ENCODE data around the gene TMED4. TPM values are rescaled to one million over a fixed set of nuclear protein-coding genes. Genes with fewer than 3 reads are reported as not detected.

The TMED4 gene
- total and polyA plus RNA-seq, 2 of the 13 experiments (the other 11 are each of a cell fraction or from before 2014, with no cell fraction given) = 81.4 to 109 TPM

GRCh38 chr7:44561962-44562621 is 19.9 kb downstream of the TMED4 start (continued):
- TF ChIP-seq REST (IDR thresholded peaks at IDR 0.05; ENCODE audit: borderline replicate concordance in 1 of 2, low read depth in 1 of 2, low read length in 2 of 2) (no peak), PRPF4 (IDR thresholded peaks at IDR 0.05; ENCODE audit: low read depth, low read length, poor library complexity, severe bottlenecking) (no peak), ZEB1 (IDR thresholded peaks at IDR 0.05; ENCODE audit: insufficient replicate concordance, low read depth) (no peak), NFIC (IDR thresholded peaks at IDR 0.05; ENCODE audit: low read length) (no peak), ZNF496 (CRISPR knock-in tag; IDR thresholded peaks at IDR 0.05; ENCODE audit: insufficient replicate concordance) (no peak), ZBTB10 (CRISPR knock-in tag; IDR thresholded peaks at IDR 0.05; ENCODE audit: borderline replicate concordance) (no peak), TEAD2 (CRISPR knock-in tag; IDR thresholded peaks at IDR 0.05) (no peak), HNRNPH1 (optimal IDR thresholded peaks at IDR 0.05; ENCODE audit: low read depth, low read length) (no peak), ZC3H13 (CRISPR knock-in tag; IDR thresholded peaks at IDR 0.05) (0 out of 2 replicates have a peak, but pooled peaks have one; percentile 43), SRSF4 (IDR thresholded peaks at IDR 0.05; ENCODE audit: low read depth, low read length, poor library complexity, severe bottlenecking) (no peak), STAT6 (CRISPR knock-in tag; IDR thresholded peaks at IDR 0.05; ENCODE audit: borderline replicate concordance) (no peak), MIER3 (CRISPR knock-in tag; IDR thresholded peaks at IDR 0.05; ENCODE audit: borderline replicate concordance) (no peak; the same call in 1 of the 2 replicates), ZNF749 (CRISPR knock-in tag; IDR thresholded peaks at IDR 0.05; ENCODE audit: borderline replicate concordance) (no peak), SALL2 (CRISPR knock-in tag; IDR thresholded peaks at IDR 0.05) (no peak), FOXK1 (CRISPR knock-in tag; IDR thresholded peaks at IDR 0.05; ENCODE audit: borderline replicate concordance, low read depth) (peak; percentile 51; the same call in 1 of the 2 replicates), RNF219 (CRISPR knock-in tag; IDR thresholded peaks at IDR 0.05) (no peak)
